ENCODE data around the gene ACRV1.

ACRV1 gene

DNA sequence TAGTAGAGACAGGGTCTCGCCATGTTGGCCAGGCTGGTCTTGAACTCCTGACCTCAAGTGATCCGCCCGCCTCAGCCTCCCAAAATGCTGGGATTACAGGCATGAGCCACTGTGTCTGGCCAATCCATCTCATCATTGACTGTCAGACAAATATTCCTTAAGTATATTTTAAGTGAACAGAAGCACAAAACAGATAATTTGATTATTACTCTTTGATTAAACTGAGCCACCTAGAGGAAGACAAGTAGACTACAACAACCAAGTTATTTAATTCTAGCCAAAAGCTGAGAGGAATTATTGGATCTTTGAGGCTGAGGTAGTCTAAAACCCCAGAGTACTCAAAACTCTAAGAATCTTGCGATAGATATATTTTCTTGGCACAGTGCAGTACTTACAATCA is 1.2 kb downstream of the ACRV1 start:
- Histone ChIP-seq H3K4me3 (ENCODE audit: low read depth, low read length, poor library complexity, severe bottlenecking) (no peak overlapping the region), H3K9me3 (ENCODE audit: low read length) (no peaks in the 10 kb centered on the region), H3K79me2 (ENCODE audit: insufficient read depth, low read length) (no peaks in the 10 kb centered on the region), H3K9me2 (ENCODE audit: low read depth, low read length) (no peaks in the 10 kb centered on the region), H2AFZ (ENCODE audit: low read length) (no peak overlapping the region), H3K36me3 (ENCODE audit: insufficient read depth, low read length) (peaks cover 28% of the 10 kb centered on the region), H3K4me1 (ENCODE audit: insufficient read depth, low read length, severe bottlenecking) (no peaks in the 10 kb centered on the region), H3K9ac (ENCODE audit: low read length) (no peak overlapping the region), H3F3A (ENCODE audit: insufficient read depth, low read length) (no peaks in the 10 kb centered on the region), H3K27me3 (ENCODE audit: insufficient read depth, low read length) (no peaks in the 10 kb centered on the region), H3K27ac (ENCODE audit: low read depth, low read length, poor library complexity, severe bottlenecking) (no peak overlapping the region), H3K4me2 (ENCODE audit: low read length) (no peak overlapping the region), H4K20me1 (ENCODE audit: insufficient read depth, low read length) (no peaks in the 10 kb centered on the region)
- TF ChIP-seq, protein P1, sequence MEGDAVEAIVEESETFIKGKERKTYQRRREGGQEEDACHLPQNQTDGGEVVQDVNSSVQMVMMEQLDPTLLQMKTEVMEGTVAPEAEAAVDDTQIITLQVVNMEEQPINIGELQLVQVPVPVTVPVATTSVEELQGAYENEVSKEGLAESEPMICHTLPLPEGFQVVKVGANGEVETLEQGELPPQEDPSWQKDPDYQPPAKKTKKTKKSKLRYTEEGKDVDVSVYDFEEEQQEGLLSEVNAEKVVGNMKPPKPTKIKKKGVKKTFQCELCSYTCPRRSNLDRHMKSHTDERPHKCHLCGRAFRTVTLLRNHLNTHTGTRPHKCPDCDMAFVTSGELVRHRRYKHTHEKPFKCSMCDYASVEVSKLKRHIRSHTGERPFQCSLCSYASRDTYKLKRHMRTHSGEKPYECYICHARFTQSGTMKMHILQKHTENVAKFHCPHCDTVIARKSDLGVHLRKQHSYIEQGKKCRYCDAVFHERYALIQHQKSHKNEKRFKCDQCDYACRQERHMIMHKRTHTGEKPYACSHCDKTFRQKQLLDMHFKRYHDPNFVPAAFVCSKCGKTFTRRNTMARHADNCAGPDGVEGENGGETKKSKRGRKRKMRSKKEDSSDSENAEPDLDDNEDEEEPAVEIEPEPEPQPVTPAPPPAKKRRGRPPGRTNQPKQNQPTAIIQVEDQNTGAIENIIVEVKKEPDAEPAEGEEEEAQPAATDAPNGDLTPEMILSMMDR (IDR thresholded peaks at IDR 0.05; ENCODE audit: low read length), result no peak; the same call in 1 of the 2 replicates
- no peak for TF ChIP-seq EZH2 (IDR thresholded peaks at IDR 0.05; ENCODE audit: borderline replicate concordance, low read length)

- Histone ChIP-seq H3K4me3 (ENCODE audit: low read depth, low read length, poor library complexity, severe bottlenecking) (no peak overlapping the region), H3K4me2 (ENCODE audit: low read length) (no peak overlapping the region), H3K9me3 (ENCODE audit: low read length) (no peaks in the 10 kb centered on the region), H3K9me2 (ENCODE audit: low read depth, low read length) (no peaks in the 10 kb centered on the region), H3K36me3 (ENCODE audit: insufficient read depth, low read length) (peaks cover 28% of the 10 kb centered on the region), H3K27ac (ENCODE audit: low read depth, low read length, poor library complexity, severe bottlenecking) (no peak overlapping the region), H3K79me2 (ENCODE audit: insufficient read depth, low read length) (no peaks in the 10 kb centered on the region), H3F3A (ENCODE audit: insufficient read depth, low read length) (no peaks in the 10 kb centered on the region), H4K20me1 (ENCODE audit: insufficient read depth, low read length) (no peaks in the 10 kb centered on the region), H3K27me3 (ENCODE audit: insufficient read depth, low read length) (no peaks in the 10 kb centered on the region), H3K4me1 (ENCODE audit: insufficient read depth, low read length, severe bottlenecking) (no peaks in the 10 kb centered on the region), H3K9ac (ENCODE audit: low read length) (no peak overlapping the region), H2AFZ (ENCODE audit: low read length) (no peak overlapping the region)
- TF ChIP-seq EZH2 (IDR thresholded peaks at IDR 0.05; ENCODE audit: borderline replicate concordance, low read length), result no peak
- TF ChIP-seq, protein P1 (IDR thresholded peaks at IDR 0.05; ENCODE audit: low read length), result no peak
Measured at GRCh38 chr11:125675196-125675595, 5.5 kb downstream of the ACRV1 start.

DNA sequence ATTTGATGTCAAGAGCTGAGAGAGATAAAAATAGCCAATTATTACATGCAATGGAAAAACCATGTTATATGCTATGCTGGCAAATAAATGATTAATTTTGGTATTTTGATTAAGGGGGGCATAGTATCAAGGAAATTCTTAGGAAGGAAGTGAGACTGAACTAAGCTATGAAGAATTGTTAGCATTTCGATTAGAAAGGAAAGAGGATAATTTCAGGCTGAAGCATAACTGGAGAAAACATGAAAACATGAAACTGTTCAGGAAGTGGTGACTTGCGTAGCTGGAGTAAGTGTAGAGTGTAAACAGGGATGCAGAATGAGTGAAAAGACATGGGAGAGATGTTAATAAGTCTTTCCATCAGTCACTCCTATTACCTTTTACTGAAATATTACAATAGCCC is 6.4 kb downstream of the ACRV1 start:
- no peak overlapping the region for H3K27ac ChIP-seq (ENCODE audit: low read depth, low read length, poor library complexity, severe bottlenecking)

More for the DNA sequence above, 6.4 kb downstream of the ACRV1 start:
- no peak overlapping the region for H3K4me2 ChIP-seq (ENCODE audit: low read length)
- no peaks in the 10 kb centered on the region for H4K20me1 ChIP-seq (ENCODE audit: insufficient read depth, low read length)
- TF ChIP-seq, protein P1 (IDR thresholded peaks at IDR 0.05; ENCODE audit: low read length), result no peak
- TF ChIP-seq EZH2 (IDR thresholded peaks at IDR 0.05; ENCODE audit: borderline replicate concordance, low read length), result no peak
- H3K4me1 ChIP-seq (ENCODE audit: insufficient read depth, low read length, severe bottlenecking), result no peaks in the 10 kb centered on the region
- no peaks in the 10 kb centered on the region for H3F3A ChIP-seq (ENCODE audit: insufficient read depth, low read length)
- H3K9me3 ChIP-seq (ENCODE audit: low read length), result no peaks in the 10 kb centered on the region
- no peaks in the 10 kb centered on the region for H3K79me2 ChIP-seq (ENCODE audit: insufficient read depth, low read length)
- peaks cover 28% of the 10 kb centered on the region for H3K36me3 ChIP-seq (ENCODE audit: insufficient read depth, low read length)
- no peak overlapping the region for H3K4me3 ChIP-seq (ENCODE audit: low read depth, low read length, poor library complexity, severe bottlenecking)
- H3K9ac ChIP-seq (ENCODE audit: low read length), result no peak overlapping the region
- H3K9me2 ChIP-seq (ENCODE audit: low read depth, low read length), result no peaks in the 10 kb centered on the region
- H3K27me3 ChIP-seq (ENCODE audit: insufficient read depth, low read length), result no peaks in the 10 kb centered on the region
- H2AFZ ChIP-seq (ENCODE audit: low read length), result no peak overlapping the region
